NT2/D1 (cell line): ENCODE data around the gene ATP1B4.

Experiments
- YY1 ChIP-seq: IDR thresholded peaks from 2 replicates; pipeline ENCODE4 v1.6.1; 2011; ENCODE audit not compliant: insufficient read length, insufficient read depth
- ZNF274 ChIP-seq: IDR thresholded peaks from 2 replicates; pipeline ENCODE4 v1.6.1; 2011; ENCODE audit warnings: mild to moderate bottlenecking, low read depth, low read length

- TF ChIP-seq YY1 (no peak), ZNF274 (no peak)
These were observed 4.9 kb downstream of the ATP1B4 start for GRCh38 chrX:120366794-120367193.
